Activated gamma-delta T cell (primary cell): ENCODE measurements around the gene PAX9.
"Not testable (repeated sequence)": the region's sequence is repeated elsewhere in the genome, so short reads cannot be mapped to it uniquely, and the experiment has no call there.

Experiments
- DNase-seq: peaks from one replicate; lab custom pipeline; 2025; lab: John Stamatoyannopoulos, UW

PAX9 gene

GRCh38 chr14:36672095-36672494 lies 10.4 kb downstream of the PAX9 start:
- no peak for DNase-seq

GRCh38 chr14:36674659-36675058 lies 13.0 kb downstream of the PAX9 start:
- DNase-seq = no peak

- no peak for DNase-seq
Observed at GRCh38 chr14:36675581-36675980, 13.9 kb downstream of the PAX9 start.

- DNase-seq = no peak
Observed at GRCh38 chr14:36676236-36676635, 14.6 kb downstream of the PAX9 start.

GRCh38 chr14:36682338-36682737 lies 20.7 kb downstream of the PAX9 start:
- DNase-seq = no peak

GRCh38 chr14:36683083-36683724 lies 21.5 kb downstream of the PAX9 start:
- DNase-seq = no peak

- DNase-seq = no peak
Observed at GRCh38 chr14:36684946-36685345, 23.3 kb downstream of the PAX9 start.

GRCh38 chr14:36690311-36691040 lies 28.8 kb downstream of the PAX9 start:
- DNase-seq = no peak

GRCh38 chr14:36699420-36699819 lies 37.8 kb downstream of the PAX9 start:
- not testable (repeated sequence) for DNase-seq

- DNase-seq = no peak
Observed at GRCh38 chr14:36700651-36701050, 39.0 kb downstream of the PAX9 start.

GRCh38 chr14:36701132-36701531 lies 39.5 kb downstream of the PAX9 start:
- no peak for DNase-seq

- no peak for DNase-seq
Observed at GRCh38 chr14:36702474-36702873, 40.8 kb downstream of the PAX9 start.

GRCh38 chr14:36707570-36707969 lies 45.9 kb downstream of the PAX9 start:
- DNase-seq = no peak

- DNase-seq = no peak
Observed at GRCh38 chr14:36713960-36714703, 52.5 kb downstream of the PAX9 start.

GRCh38 chr14:36716614-36717184 lies 55.0 kb downstream of the PAX9 start:
- DNase-seq = no peak

GRCh38 chr14:36717363-36717762 lies 55.7 kb downstream of the PAX9 start:
- DNase-seq = no peak

- DNase-seq = no peak
Observed at GRCh38 chr14:36718216-36718615, 56.6 kb downstream of the PAX9 start.

GRCh38 chr14:36719823-36720222 lies 58.2 kb downstream of the PAX9 start:
- no peak for DNase-seq

- no peak for DNase-seq
Observed at GRCh38 chr14:36720657-36721056, 59.0 kb downstream of the PAX9 start.

- DNase-seq = no peak
Observed at GRCh38 chr14:36721877-36722276, 60.2 kb downstream of the PAX9 start.

- DNase-seq = no peak
Observed at GRCh38 chr14:36723530-36723929, 61.9 kb downstream of the PAX9 start.

- no peak for DNase-seq
Observed at GRCh38 chr14:36724162-36724561, 62.5 kb downstream of the PAX9 start.

GRCh38 chr14:36726128-36726527 lies 64.5 kb downstream of the PAX9 start:
- DNase-seq = no peak
